Measurements from ENCODE around the gene GIPR. TPM values are rescaled to one million over a fixed set of nuclear protein-coding genes. Genes with fewer than 3 reads are reported as not detected.
A peak's percentile ranks its signal among the peaks of the same experiment; 100 is the strongest.

GIPR gene
- total RNA-seq, 1 experiment from 2014 or later, result not detected

DNA sequence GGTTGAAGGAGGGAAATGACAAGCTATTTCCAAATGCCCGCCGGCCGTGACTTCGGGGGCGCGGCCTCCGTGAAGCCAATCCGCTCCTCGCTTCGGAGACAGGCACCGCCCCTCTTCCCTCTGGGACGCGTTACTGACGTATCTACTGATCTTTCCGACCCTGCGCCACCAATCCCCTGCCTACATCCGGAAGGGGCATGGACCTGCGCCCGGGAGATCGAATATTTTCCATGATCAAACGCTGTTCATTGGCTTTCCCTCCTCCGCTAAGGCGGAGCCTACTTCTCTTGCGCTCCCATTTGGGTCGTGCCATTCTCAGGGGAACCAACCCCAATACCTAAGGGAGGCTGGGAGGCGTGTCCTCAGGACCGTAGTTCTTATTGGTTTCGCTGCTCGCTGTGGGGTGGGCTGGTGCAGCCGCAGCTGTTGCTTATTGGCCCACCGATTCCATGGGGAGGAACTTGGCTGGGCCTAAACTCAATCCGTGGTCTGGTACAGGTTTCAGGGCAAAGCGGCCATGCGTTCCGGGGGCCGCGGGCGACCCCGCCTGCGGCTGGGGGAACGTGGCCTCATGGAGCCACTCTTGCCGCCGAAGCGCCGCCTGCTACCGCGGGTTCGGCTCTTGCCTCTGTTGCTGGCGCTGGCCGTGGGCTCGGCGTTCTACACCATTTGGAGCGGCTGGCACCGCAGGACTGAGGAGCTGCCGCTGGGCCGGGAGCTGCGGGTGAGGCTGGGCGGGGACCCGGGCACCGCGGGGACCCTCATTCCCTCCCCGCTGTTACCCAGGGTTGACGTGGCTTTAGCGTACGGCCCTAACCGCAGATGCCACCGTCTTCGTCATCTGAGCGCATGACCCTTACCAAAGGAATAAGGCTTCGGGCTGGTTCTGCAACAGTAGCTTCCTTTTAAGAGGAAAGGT lies 24.4 kb downstream of the GIPR start, which contains the start of gene QPCTL:
TSS of gene QPCTL (plus strand) at position 480 of the 919 bp plus-strand sequence. CDS start at position 518, 38 bp downstream.
- Mint-ChIP-seq H3K4me3 (ENCODE audit: unreplicated experiment) (peak within 1 kb of the TSS; percentile 85), H3K27ac (ENCODE audit: low read depth, unreplicated experiment) (peak within 1 kb of the TSS; percentile 95), H3K36me3 (ENCODE audit: insufficient read depth, unreplicated experiment) (peaks cover 63% of the 10 kb centered on the region), H3K27me3 (ENCODE audit: insufficient read depth, unreplicated experiment) (no peaks in the 10 kb centered on the region), H3K9me3 (ENCODE audit: unreplicated experiment) (no peaks in the 10 kb centered on the region), H3K4me1 (ENCODE audit: insufficient read depth, unreplicated experiment) (peaks cover 6% of the 10 kb centered on the region)
- TF ChIP-seq, protein P1, sequence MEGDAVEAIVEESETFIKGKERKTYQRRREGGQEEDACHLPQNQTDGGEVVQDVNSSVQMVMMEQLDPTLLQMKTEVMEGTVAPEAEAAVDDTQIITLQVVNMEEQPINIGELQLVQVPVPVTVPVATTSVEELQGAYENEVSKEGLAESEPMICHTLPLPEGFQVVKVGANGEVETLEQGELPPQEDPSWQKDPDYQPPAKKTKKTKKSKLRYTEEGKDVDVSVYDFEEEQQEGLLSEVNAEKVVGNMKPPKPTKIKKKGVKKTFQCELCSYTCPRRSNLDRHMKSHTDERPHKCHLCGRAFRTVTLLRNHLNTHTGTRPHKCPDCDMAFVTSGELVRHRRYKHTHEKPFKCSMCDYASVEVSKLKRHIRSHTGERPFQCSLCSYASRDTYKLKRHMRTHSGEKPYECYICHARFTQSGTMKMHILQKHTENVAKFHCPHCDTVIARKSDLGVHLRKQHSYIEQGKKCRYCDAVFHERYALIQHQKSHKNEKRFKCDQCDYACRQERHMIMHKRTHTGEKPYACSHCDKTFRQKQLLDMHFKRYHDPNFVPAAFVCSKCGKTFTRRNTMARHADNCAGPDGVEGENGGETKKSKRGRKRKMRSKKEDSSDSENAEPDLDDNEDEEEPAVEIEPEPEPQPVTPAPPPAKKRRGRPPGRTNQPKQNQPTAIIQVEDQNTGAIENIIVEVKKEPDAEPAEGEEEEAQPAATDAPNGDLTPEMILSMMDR (IDR thresholded peaks at IDR 0.05; ENCODE audit: unreplicated experiment), result no peak
- CTCF ChIA-PET, result interaction anchor here (0.5 to 3.8 kb wide), 21 partner anchors 10 to 149 kb away, joined by 3 to 42 read pairs (median 3); partner anchors contain the start of gene SIX5
- intact Hi-C loops (cut with micrococcal nuclease), result loop anchor here (1.0 kb wide), 1 partner anchor 77 kb away; the partner anchor contains the start of gene SIX5
- POLR2A ChIA-PET, result interaction anchor here (0.6 to 7.3 kb wide), 42 partner anchors 8 to 1253 kb away, joined by 3 to 108 read pairs (median 4); partner anchors contain the start of genes BLOC1S3, CCDC61, DMPK and DMWD
- DNase-seq (ENCODE audit: unreplicated experiment), result peak; percentile 100
- no TSS peak for BruUV-seq (replicated peaks)

DNA sequence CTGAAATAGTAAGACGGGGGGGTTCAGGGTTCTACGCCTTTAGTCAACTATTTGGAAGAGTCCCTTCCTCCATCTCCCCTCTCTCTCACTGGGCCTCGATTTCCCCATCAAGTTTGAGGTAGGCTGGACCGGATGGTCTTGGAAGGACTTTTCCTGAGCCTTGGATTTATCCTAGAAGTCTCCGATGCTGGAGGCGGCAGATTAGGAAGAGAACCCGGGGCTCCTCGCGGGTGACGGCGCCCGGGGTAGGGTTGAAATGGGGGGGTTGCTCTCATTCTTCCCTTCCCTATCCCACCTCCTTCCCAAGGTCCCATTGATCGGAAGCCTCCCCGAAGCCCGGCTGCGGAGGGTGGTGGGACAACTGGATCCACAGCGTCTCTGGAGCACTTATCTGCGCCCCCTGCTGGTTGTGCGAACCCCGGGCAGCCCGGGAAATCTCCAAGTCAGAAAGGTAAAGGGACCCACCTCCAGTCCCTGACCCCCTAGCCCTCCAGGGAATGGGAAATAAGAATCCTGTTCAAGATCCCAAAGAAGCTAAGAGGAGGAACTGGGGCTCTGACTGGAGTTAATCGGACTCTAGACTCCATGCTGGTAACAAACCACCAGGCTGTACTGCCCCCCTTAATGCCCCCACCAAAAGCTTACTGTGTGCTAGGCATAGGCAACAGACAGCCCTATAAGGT lies 25.2 kb downstream of the GIPR start:
- intact Hi-C loops (cut with micrococcal nuclease), result no loop called here
- Mint-ChIP-seq H3K4me3 (ENCODE audit: unreplicated experiment) (peak overlapping the region; percentile 85), H3K27me3 (ENCODE audit: insufficient read depth, unreplicated experiment) (no peaks in the 10 kb centered on the region), H3K36me3 (ENCODE audit: insufficient read depth, unreplicated experiment) (peaks cover 61% of the 10 kb centered on the region), H3K27ac (ENCODE audit: low read depth, unreplicated experiment) (peak overlapping the region; percentile 81), H3K9me3 (ENCODE audit: unreplicated experiment) (no peaks in the 10 kb centered on the region), H3K4me1 (ENCODE audit: insufficient read depth, unreplicated experiment) (peaks cover 10% of the 10 kb centered on the region)
- TF ChIP-seq, protein P1 (IDR thresholded peaks at IDR 0.05; ENCODE audit: unreplicated experiment), result peak; percentile 67
- BruUV-seq (replicated peaks), result TSS peak; percentile 59
- peak; percentile 79 for DNase-seq (ENCODE audit: unreplicated experiment)
- POLR2A ChIA-PET, result interaction anchor here (0.6 to 7.3 kb wide), 21 partner anchors 12 to 224 kb away, joined by 3 to 108 read pairs (median 7); partner anchors contain the start of genes DMPK, FBXO46, OPA3 and SIX5
- CTCF ChIA-PET, result interaction anchor here (0.5 to 3.8 kb wide), 32 partner anchors 10 to 159 kb away, joined by 3 to 42 read pairs (median 3); partner anchors contain the start of gene SIX5

DNA sequence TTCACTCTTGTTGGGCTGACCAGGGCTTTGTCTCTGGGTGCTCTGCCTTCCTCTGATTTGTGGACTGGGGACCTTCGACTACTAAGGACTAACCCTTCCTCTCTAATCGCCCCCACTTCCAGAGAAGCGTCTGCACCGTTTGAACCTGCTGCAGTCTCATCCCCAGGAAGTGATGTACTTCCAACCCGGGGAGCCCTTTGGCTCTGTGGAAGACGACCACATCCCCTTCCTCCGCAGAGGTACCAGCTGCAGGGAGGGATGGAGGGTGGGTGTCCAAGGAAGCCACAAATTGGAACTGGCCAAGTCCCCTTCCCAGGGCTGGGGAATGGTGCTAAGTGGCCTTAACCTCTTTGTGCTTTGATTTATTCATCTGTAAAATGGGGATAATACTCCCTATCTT lies 33.7 kb downstream of the GIPR start:
- no TSS peak for BruUV-seq (replicated peaks)
- H3K4me3 Mint-ChIP-seq (ENCODE audit: unreplicated experiment), result no peak overlapping the region
- H3K9me3 Mint-ChIP-seq (ENCODE audit: unreplicated experiment), result no peaks in the 10 kb centered on the region
- peaks cover 6% of the 10 kb centered on the region for H3K4me1 Mint-ChIP-seq (ENCODE audit: insufficient read depth, unreplicated experiment)
- DNase-seq (ENCODE audit: unreplicated experiment), result no peak
- ChIA-PET CTCF (no interaction called here), POLR2A (interaction anchor here (0.7 to 1.6 kb wide), 3 partner anchors 8 to 263 kb away, joined by 3 to 6 read pairs (median 6); partner anchors contain the start of genes QPCTL and SNRPD2)
- H3K27ac Mint-ChIP-seq (ENCODE audit: low read depth, unreplicated experiment), result no peak overlapping the region
- TF ChIP-seq, protein P1 (IDR thresholded peaks at IDR 0.05; ENCODE audit: unreplicated experiment), result no peak
- H3K27me3 Mint-ChIP-seq (ENCODE audit: insufficient read depth, unreplicated experiment), result no peaks in the 10 kb centered on the region
- H3K36me3 Mint-ChIP-seq (ENCODE audit: insufficient read depth, unreplicated experiment), result peaks cover 21% of the 10 kb centered on the region
- intact Hi-C loops (cut with micrococcal nuclease), result no loop called here
